Mucosa of descending colon (tissue), 3 donors: ENCODE data around the gene CLCA1. TPM values are rescaled to one million over a fixed set of nuclear protein-coding genes. Genes with fewer than 3 reads are reported as not detected.

Experiments
- ATAC-seq: fragments of 200-7000 bp; cut with Tn5 transposase; one replicate; pipeline ENCODE4 v1.9.1; 2020; ENCODE audit warnings: mild to moderate bottlenecking, moderate library complexity
- DNase-seq, 3 donors: peaks; one replicate each; pipeline ENCODE4 v3.0.0-alpha.2; 2020
- H3K36me3 ChIP-seq: fragments of 200-600 bp; one replicate; pipeline ENCODE4 v1.8.0; 2021; ENCODE audit warnings: low read depth, mild to moderate bottlenecking
- H3K4me1 ChIP-seq: fragments of 200-600 bp; one replicate; pipeline ENCODE4 v1.8.0; 2021; ENCODE audit warnings: low read depth, mild to moderate bottlenecking
- H3K4me3 ChIP-seq: fragments of 200-600 bp; one replicate; pipeline ENCODE4 v1.8.0; 2021; ENCODE audit warnings: mild to moderate bottlenecking
- H3K9me3 ChIP-seq: fragments of 200-600 bp; one replicate; pipeline ENCODE4 v1.8.0; 2021; ENCODE audit warnings: mild to moderate bottlenecking
- intact Hi-C, 2 donors: fragments of 100-400 bp; cut with DNase I in 1 of 2; cut with micrococcal nuclease in 1 of 2; formaldehyde crosslinking; loops; one replicate each; pipeline versions ENCODE4 v1.11.0 to v1.11.1; 2022; cut with DNase I, micrococcal nuclease
- total RNA-seq, 3 donors: library from RNA; stranded (reverse); fragmentation: NEBNext Ultra II Directional in 2 of 3; extraction: Animal tissue kit (Norgen Biotek cat#: 25700) in 2 of 3; gene quantifications; one replicate each; pipeline versions ENCODE4 v1.2.1 to v1.2.4, GENCODE V29; 2021 to 2023
- TF ChIP-seq, protein P1 (sequence below): fragments of 200-600 bp; IDR thresholded peaks from one replicate; pipeline ENCODE4 v1.8.0; 2022; ENCODE audit warnings: antibody characterized with exemption, mild to moderate bottlenecking
- donor health status: DM: no; HTN: no; CAD: no; lungs with moderate emphysema.
- donor health status: DM: no; HTN: no; CAD: no.
- donor health status: DM: no; HTN: yes; CAD: no.

The CLCA1 gene
- total RNA-seq, 3 donors from 2014 or later: 438 to 1,288 (median 1,205) TPM

DNA sequence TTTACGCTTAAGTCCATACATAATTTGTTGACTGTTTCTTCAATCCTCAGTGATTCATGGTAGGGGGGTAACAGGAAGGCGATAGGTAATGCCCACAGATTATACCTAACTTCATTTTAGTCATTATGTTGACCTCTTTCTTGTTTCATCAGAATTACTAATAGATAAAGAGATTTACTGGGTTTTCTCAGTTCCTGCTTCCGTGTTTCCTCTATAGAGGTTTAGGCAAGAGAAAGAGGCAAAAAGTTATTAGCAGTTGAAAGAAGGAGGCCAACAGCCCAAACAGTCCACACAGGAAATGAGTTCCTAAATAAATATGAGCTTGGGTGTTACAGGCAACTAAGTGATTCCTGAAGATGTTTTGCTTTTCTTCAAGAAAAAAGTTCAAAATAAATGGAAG, 17.9 kb upstream of the CLCA1 start:
- no peak for DNase-seq
- Histone ChIP-seq H3K4me1 (no peaks in the 10 kb centered on the region), H3K36me3 (no peaks in the 10 kb centered on the region), H3K4me3 (no peak overlapping the region), H3K9me3 (no peaks in the 10 kb centered on the region)
- TF ChIP-seq, protein P1, sequence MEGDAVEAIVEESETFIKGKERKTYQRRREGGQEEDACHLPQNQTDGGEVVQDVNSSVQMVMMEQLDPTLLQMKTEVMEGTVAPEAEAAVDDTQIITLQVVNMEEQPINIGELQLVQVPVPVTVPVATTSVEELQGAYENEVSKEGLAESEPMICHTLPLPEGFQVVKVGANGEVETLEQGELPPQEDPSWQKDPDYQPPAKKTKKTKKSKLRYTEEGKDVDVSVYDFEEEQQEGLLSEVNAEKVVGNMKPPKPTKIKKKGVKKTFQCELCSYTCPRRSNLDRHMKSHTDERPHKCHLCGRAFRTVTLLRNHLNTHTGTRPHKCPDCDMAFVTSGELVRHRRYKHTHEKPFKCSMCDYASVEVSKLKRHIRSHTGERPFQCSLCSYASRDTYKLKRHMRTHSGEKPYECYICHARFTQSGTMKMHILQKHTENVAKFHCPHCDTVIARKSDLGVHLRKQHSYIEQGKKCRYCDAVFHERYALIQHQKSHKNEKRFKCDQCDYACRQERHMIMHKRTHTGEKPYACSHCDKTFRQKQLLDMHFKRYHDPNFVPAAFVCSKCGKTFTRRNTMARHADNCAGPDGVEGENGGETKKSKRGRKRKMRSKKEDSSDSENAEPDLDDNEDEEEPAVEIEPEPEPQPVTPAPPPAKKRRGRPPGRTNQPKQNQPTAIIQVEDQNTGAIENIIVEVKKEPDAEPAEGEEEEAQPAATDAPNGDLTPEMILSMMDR: no peak
- no peak for ATAC-seq
- intact Hi-C loops: no loop called here

DNA sequence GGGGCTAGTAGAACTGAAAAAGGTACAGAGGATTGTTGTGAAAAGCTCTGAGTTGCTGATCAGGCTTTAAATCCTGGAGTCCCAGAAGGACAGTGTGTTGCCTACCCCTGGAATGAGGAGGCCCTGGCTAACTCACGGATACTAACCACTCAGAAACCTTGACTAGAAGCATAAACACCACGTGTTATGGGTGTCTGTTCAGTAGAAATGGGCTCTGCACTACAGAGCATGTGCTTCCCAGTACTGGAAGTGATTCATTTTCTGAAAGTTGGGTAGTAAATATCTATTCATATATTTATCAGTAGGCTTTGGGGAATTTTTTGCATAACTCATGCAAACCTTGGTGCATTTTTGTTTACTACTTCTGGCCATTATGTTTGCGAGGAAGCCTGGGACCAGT, 15.1 kb upstream of the CLCA1 start:
- intact Hi-C loops: no loop called here
- DNase-seq (no peak), ATAC-seq (no peak)
- Histone ChIP-seq H3K4me1 (no peaks in the 10 kb centered on the region), H3K9me3 (no peaks in the 10 kb centered on the region), H3K36me3 (no peaks in the 10 kb centered on the region), H3K4me3 (no peak overlapping the region)
- TF ChIP-seq, protein P1: no peak

DNA sequence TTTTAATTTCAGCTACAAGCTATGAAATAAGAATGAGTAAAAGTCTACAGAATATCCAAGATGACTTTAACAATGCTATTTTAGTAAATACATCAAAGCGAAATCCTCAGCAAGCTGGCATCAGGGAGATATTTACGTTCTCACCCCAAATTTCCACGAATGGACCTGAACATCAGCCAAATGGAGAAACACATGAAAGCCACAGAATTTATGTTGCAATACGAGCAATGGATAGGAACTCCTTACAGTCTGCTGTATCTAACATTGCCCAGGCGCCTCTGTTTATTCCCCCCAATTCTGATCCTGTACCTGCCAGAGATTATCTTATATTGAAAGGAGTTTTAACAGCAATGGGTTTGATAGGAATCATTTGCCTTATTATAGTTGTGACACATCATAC, 13.7 kb upstream of the CLCA1 start:
- Histone ChIP-seq H3K4me1 (no peaks in the 10 kb centered on the region), H3K36me3 (no peaks in the 10 kb centered on the region), H3K4me3 (no peak overlapping the region), H3K9me3 (no peaks in the 10 kb centered on the region)
- TF ChIP-seq, protein P1: no peak
- no peak for DNase-seq
- intact Hi-C loops: no loop called here
- no peak for ATAC-seq

DNA sequence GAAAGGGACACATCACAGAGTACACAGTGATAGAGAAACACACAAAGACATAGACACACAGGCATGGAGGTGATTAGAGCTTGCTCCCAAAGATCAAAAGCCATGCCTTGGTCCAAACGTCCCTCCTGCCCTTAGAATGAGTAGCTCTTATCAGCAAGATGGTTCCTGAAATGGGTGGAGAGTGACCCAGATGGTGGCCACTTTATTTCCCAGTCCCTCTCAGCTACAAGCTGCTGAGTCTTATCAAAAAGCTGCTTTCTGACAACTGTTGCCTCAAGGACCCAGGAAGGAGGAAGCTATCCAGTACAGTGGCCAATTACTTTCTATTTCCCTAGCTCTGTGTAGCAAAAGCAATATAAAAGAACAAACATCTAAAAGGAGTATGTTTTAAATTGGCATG, 7.7 kb upstream of the CLCA1 start:
- intact Hi-C loops: no loop called here
- DNase-seq: peak in 1 of 3 donors; percentile 34

DNA sequence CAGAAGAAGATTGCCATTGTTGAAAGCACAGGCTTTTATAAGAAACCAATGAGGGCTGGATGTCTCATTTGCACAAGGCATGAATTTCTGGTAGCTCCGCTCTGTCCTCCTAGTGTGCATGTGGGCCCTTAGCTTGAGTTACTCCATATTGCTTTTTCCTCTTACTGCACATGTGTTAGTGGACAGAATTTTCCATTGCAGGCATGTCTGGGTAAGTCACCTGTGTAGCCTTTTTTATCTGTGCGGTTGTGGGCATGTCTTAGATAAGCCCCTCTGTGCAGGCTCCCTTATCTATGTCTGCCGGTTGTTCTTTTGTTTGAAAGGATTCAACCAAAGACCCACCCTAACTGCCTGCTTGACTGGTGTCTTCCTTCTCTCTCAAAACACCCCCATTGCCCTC, 7.2 kb upstream of the CLCA1 start:
- TF ChIP-seq, protein P1: no peak
- Histone ChIP-seq H3K4me1 (peaks cover 6% of the 10 kb centered on the region), H3K4me3 (no peak overlapping the region), H3K36me3 (no peaks in the 10 kb centered on the region), H3K9me3 (no peaks in the 10 kb centered on the region)
- ATAC-seq: no peak
- intact Hi-C loops: no loop called here
- DNase-seq: no peak

More for the DNA sequence above, 7.7 kb upstream of the CLCA1 start:
- H3K36me3 ChIP-seq: no peaks in the 10 kb centered on the region
- no peak overlapping the region for H3K4me3 ChIP-seq
- peak; percentile 96 for ATAC-seq
- peaks cover under 1% of the 10 kb centered on the region for H3K4me1 ChIP-seq
- TF ChIP-seq, protein P1: no peak
- H3K9me3 ChIP-seq: no peaks in the 10 kb centered on the region

DNA sequence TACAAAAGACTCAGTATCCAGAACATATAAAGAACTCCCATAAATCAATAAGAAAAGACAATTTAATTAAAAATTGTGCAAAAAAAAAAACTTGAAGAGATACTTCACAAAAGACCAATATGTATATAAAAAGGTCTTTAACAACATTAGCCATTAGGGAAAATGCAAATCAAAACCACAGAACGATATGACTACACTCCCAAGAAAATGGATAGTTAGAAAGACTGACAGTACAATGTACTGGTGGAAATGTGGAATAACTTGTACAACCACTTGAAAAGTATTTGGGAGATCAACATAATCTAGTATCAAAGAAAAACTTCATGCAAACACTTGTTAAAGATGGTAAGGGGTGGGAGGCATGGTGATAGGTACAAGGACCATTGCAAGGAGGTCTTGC, 3.9 kb upstream of the CLCA1 start:
- ATAC-seq: no peak
- TF ChIP-seq, protein P1: no peak
- Histone ChIP-seq H3K36me3 (no peaks in the 10 kb centered on the region), H3K4me1 (peaks cover 7% of the 10 kb centered on the region), H3K4me3 (no peak overlapping the region), H3K9me3 (no peaks in the 10 kb centered on the region)
- intact Hi-C loops: no loop called here
- DNase-seq: no peak
